C4-2B (cell line): Measurements from ENCODE around the gene AFAP1L1.

Experiments
- ZFX ChIP-seq: fragments of 450-650 bp; IDR thresholded peaks from 2 replicates; pipeline ENCODE4 v1.6.1; 2017
- TF ChIP-seq, protein P1 (sequence below): fragments of 450-650 bp; conservative IDR thresholded peaks from 2 replicates; pipeline ENCODE4 v1.5.1; 2017; ENCODE audit warnings: mild to moderate bottlenecking

DNA sequence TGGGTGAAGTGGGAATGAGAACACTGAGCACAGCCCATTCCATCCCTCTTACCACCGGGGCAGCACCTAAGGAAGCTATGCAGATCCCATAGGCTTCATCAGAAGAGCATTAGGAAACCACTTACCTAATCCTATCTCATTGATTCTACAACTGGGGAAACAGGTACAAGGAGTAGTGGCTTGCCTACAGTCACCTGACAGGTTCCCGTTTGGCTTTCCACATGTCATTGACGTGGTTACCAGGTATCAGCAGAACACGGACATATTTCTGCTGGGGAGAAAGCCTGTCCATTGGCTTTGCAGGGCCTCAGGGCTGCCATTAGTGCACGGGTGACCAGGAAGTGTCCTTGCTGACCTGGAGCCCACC lies 11.3 kb downstream of the AFAP1L1 start:
- TF ChIP-seq, protein P1, sequence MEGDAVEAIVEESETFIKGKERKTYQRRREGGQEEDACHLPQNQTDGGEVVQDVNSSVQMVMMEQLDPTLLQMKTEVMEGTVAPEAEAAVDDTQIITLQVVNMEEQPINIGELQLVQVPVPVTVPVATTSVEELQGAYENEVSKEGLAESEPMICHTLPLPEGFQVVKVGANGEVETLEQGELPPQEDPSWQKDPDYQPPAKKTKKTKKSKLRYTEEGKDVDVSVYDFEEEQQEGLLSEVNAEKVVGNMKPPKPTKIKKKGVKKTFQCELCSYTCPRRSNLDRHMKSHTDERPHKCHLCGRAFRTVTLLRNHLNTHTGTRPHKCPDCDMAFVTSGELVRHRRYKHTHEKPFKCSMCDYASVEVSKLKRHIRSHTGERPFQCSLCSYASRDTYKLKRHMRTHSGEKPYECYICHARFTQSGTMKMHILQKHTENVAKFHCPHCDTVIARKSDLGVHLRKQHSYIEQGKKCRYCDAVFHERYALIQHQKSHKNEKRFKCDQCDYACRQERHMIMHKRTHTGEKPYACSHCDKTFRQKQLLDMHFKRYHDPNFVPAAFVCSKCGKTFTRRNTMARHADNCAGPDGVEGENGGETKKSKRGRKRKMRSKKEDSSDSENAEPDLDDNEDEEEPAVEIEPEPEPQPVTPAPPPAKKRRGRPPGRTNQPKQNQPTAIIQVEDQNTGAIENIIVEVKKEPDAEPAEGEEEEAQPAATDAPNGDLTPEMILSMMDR = no peak
- no peak for TF ChIP-seq ZFX
